LNCAP (cell line): ENCODE measurements around the gene SNX13.

ENCODE experiments used
- TF ChIP-seq, protein P1 (sequence below): fragments of 450-650 bp; IDR thresholded peaks from 2 replicates; pipeline ENCODE4 v1.5.1; 2017; ENCODE audit warnings: mild to moderate bottlenecking

SNX13 gene

DNA sequence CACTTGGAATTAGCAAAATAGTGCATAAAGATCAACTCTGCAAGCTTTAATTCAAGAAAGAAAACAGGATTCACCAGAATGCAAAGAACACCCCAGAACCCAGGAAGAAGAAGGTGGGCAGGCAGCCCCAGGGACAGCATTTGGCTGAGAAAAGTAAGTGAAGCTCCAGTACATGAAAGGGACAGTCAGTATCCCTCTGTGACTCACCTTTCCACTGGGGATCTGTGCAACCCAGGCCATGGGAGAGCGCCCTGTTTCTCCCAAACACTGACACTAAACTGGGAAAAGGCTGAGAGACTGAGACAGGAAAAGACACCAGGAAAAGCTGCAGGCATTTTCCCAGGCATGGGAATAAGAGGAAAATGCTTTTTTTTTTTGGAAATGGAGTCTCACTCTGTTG is 28.2 kb downstream of the SNX13 start:
- TF ChIP-seq, protein P1, sequence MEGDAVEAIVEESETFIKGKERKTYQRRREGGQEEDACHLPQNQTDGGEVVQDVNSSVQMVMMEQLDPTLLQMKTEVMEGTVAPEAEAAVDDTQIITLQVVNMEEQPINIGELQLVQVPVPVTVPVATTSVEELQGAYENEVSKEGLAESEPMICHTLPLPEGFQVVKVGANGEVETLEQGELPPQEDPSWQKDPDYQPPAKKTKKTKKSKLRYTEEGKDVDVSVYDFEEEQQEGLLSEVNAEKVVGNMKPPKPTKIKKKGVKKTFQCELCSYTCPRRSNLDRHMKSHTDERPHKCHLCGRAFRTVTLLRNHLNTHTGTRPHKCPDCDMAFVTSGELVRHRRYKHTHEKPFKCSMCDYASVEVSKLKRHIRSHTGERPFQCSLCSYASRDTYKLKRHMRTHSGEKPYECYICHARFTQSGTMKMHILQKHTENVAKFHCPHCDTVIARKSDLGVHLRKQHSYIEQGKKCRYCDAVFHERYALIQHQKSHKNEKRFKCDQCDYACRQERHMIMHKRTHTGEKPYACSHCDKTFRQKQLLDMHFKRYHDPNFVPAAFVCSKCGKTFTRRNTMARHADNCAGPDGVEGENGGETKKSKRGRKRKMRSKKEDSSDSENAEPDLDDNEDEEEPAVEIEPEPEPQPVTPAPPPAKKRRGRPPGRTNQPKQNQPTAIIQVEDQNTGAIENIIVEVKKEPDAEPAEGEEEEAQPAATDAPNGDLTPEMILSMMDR = no peak

DNA sequence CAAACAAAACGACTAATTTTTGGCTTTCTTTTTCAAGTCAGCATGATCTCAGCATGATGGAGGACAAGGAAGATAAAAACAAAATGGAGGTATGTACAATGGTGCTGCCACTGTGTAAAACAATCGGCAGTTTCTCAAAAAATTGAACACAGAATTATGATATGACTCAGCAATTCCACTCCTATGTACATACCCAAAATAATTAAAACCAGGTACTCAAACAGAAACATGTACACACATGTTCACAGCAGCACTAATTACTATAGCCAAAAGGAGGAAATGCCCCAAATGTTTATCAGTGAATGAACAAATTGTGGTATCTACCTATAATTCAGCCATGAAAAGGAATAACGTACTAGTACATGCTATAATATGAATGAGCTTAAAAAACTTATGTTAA is 29.9 kb downstream of the SNX13 start:
- TF ChIP-seq, protein P1 = no peak

DNA sequence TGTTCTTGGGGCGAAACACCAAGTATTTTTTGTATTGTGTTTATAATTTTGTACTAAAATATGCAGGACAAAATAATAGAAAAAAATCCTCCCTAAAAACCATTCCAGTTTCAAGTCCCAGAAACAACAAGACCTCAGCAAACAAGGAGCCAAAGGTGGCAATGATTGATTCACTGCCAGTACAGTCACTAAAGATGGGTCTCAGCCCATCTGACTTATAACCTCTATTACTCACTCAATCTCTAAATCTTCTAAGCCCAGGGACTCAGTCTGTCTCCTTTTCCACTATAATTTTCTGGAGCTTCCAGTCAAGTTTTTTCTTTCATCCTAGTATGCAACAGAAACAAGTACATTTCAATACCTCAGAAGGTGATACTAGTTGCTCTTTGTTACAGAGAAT is 33.3 kb downstream of the SNX13 start:
- TF ChIP-seq, protein P1 = no peak

DNA sequence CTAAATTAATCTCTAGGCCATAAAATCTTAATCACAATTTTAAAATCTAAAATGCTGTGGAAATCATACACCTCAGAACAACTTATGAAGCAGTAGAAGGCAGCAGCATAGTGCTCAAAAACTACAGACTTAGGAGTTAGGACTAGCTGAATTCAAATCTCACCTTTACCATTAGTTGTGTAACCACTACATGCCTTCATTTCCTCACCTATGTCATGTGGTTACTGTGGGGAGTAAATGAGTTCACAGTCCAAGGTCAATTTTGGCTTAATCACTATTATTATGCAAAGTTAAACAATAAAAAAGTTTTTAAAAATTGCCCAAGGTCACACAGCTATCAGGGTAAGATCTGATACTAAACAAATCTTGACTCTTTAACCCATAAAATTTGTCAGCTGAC is 37.0 kb downstream of the SNX13 start:
- TF ChIP-seq, protein P1 = no peak

DNA sequence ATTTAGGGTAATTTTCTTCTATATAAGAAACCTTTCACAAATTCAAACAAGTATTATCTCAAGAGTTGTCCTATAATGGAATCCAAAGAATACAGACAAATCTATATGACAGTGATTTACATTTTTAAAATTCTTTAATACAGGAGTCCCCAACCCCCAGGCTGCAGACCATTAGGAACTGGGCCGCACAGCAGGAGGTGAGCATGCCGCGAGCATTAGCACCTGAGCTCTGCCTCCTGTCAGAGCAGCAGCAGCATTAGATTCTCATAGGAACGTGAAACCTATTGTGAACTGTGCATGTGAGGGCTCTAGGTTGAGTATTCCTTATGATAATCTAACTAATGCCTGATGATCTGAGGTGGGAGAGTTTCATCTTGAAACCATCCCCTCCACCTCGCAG is 37.7 kb downstream of the SNX13 start:
- TF ChIP-seq, protein P1 = no peak

DNA sequence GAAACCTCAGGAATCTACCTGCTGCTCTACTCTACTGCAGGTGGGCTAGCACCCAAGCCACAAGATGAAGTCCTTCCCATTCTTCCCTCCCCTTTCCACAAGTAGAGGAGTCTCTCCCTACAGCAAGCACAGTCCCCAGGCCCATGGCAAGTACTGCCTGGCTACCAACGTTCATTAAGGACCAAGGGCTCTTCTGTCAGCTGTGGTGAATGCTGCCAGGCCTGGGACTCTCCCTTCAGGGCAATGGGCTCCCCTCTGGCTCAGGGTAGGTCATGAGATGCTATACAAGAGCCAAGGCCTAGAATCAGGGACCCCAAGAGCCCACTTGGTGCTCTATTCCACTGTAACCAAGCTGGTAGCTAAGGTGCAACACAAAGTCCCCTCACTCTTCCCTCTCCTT is 39.8 kb downstream of the SNX13 start:
- TF ChIP-seq, protein P1 = no peak

DNA sequence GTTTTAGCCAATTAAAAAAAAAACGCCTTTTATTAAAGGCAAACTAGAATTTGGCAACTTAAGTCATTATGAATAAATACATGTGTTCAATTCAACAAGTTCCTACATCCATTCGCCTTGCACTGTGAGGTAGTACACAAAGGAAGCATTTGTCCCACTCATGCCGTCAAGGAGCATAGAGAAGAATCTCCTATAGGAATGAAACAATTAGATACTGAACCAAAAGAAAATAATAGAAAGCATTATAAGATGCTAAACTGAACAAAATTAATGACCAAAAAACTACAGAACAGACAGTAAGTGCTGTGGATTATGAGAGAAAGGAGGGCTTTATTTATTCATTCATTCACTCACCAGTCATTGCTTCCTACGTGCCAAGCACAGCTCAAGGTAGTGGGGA is 42.2 kb downstream of the SNX13 start:
- TF ChIP-seq, protein P1 = no peak

DNA sequence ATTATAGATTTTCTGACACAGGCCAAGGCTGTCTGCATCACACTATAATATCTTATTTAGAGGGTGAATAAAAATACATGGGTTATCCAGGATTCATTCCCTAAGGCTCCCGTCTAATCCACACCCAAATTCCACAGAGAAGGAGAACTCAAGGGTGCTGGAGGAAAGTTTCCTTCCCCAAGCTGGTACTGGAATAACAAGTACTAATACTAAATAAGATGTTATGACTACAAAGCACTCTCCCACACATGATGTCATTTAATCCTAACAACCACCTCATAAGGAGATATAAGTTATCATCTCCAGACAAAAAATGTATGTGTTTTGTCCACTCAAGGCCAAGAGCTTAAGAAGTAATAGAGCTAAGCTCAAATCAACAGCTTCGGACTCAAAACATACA is 53.0 kb downstream of the SNX13 start:
- TF ChIP-seq, protein P1 = no peak
